MCF 10A (cell line): Measurements from ENCODE around the gene GPR31. TPM values are rescaled to one million over a fixed set of nuclear protein-coding genes. Genes with fewer than 3 reads are reported as not detected.

Experiments used
- BruUV-seq: library from RNA; stranded (reverse); fragments of 400-500 nt; replicated peaks from 2 replicates; lab custom pipeline; 2021; lab: Mats Ljungman, UMichigan
- CTCF ChIA-PET: fragments of 300-600 bp; sonication (Branson Sonifier 250); formaldehyde crosslinking; extraction: SDS; loops from one replicate; lab custom pipeline; 2021; ENCODE audit warnings: antibody characterized with exemption, inconsistent platforms; lab: Yijun Ruan, JAX
- POLR2A ChIA-PET: fragments of 300-600, 350-650 bp; sonication (Branson Sonifier 250); formaldehyde crosslinking; extraction: SDS; loops from one replicate; lab custom pipeline; 2020; ENCODE audit warnings: antibody characterized with exemption, inconsistent platforms; lab: Yijun Ruan, JAX
- DNase-seq: peaks from one replicate; pipeline ENCODE4 v3.0.0-alpha.2; 2018; ENCODE audit not compliant: unreplicated experiment
- H3K27ac Mint-ChIP-seq: one replicate; pipeline ENCODE4 v1.8.0; 2022; ENCODE audit warnings: mild to moderate bottlenecking, low read depth, mixed read lengths; ENCODE audit not compliant: unreplicated experiment
- H3K27me3 Mint-ChIP-seq: one replicate; pipeline ENCODE4 v1.8.0; 2022; ENCODE audit warnings: mixed read lengths; ENCODE audit not compliant: insufficient read depth, unreplicated experiment
- H3K36me3 Mint-ChIP-seq: one replicate; pipeline ENCODE4 v1.8.0; 2022; ENCODE audit warnings: mild to moderate bottlenecking, moderate library complexity, mixed read lengths; ENCODE audit not compliant: insufficient read depth, unreplicated experiment
- H3K4me1 Mint-ChIP-seq: one replicate; pipeline ENCODE4 v1.8.0; 2022; ENCODE audit warnings: mixed read lengths; ENCODE audit not compliant: insufficient read depth, unreplicated experiment
- H3K4me3 Mint-ChIP-seq: one replicate; pipeline ENCODE4 v1.8.0; 2022; ENCODE audit warnings: mild to moderate bottlenecking, moderate library complexity, mixed read lengths; ENCODE audit not compliant: unreplicated experiment
- H3K9me3 Mint-ChIP-seq: one replicate; pipeline ENCODE4 v1.8.0; 2022; ENCODE audit warnings: mixed read lengths; ENCODE audit not compliant: unreplicated experiment
- intact Hi-C: fragments of 100-400 bp; cut with micrococcal nuclease; formaldehyde crosslinking; loops from 2 replicates; pipeline ENCODE4 v1.14.1; 2022
- total RNA-seq: library from RNA; stranded (reverse); gene quantifications from 2 replicates; pipeline ENCODE4 v1.2.3, GENCODE V29; 2022
- TF ChIP-seq, protein P1 (sequence below): fragments of 200-600 bp; IDR thresholded peaks from one replicate; pipeline ENCODE4 v1.8.0; 2022; ENCODE audit warnings: antibody characterized with exemption, mild to moderate bottlenecking; ENCODE audit not compliant: unreplicated experiment

The GPR31 gene
- total RNA-seq, 1 experiment from 2014 or later = not detected

- TF ChIP-seq, protein P1, sequence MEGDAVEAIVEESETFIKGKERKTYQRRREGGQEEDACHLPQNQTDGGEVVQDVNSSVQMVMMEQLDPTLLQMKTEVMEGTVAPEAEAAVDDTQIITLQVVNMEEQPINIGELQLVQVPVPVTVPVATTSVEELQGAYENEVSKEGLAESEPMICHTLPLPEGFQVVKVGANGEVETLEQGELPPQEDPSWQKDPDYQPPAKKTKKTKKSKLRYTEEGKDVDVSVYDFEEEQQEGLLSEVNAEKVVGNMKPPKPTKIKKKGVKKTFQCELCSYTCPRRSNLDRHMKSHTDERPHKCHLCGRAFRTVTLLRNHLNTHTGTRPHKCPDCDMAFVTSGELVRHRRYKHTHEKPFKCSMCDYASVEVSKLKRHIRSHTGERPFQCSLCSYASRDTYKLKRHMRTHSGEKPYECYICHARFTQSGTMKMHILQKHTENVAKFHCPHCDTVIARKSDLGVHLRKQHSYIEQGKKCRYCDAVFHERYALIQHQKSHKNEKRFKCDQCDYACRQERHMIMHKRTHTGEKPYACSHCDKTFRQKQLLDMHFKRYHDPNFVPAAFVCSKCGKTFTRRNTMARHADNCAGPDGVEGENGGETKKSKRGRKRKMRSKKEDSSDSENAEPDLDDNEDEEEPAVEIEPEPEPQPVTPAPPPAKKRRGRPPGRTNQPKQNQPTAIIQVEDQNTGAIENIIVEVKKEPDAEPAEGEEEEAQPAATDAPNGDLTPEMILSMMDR = no peak
- peak overlapping the region; percentile 28 for H3K27ac Mint-ChIP-seq
- H3K9me3 Mint-ChIP-seq = no peaks in the 10 kb centered on the region
- no TSS peak for BruUV-seq
- no peaks in the 10 kb centered on the region for H3K4me1 Mint-ChIP-seq
- H3K36me3 Mint-ChIP-seq = no peaks in the 10 kb centered on the region
- ChIA-PET POLR2A (no interaction called here), CTCF (interaction anchor here (0.6 to 1.2 kb wide), 3 partner anchors 20 to 96 kb away, joined by 3 to 5 read pairs (median 4); no protein-coding TSS in a partner anchor)
- DNase-seq = no peak
- intact Hi-C loops = no loop called here
- H3K4me3 Mint-ChIP-seq = no peak overlapping the region
- H3K27me3 Mint-ChIP-seq = peaks cover 46% of the 10 kb centered on the region
These were observed 4.2 kb upstream of the GPR31 start for GRCh38 chr6:167161851-167162467.

- H3K4me1 Mint-ChIP-seq = no peaks in the 10 kb centered on the region
- no peak overlapping the region for H3K27ac Mint-ChIP-seq
- BruUV-seq = no TSS peak
- H3K4me3 Mint-ChIP-seq = no peak overlapping the region
- DNase-seq = no peak
- H3K9me3 Mint-ChIP-seq = no peaks in the 10 kb centered on the region
- H3K36me3 Mint-ChIP-seq = no peaks in the 10 kb centered on the region
- POLR2A ChIA-PET = no interaction called here
- peaks cover 52% of the 10 kb centered on the region for H3K27me3 Mint-ChIP-seq
- TF ChIP-seq, protein P1 = no peak
- CTCF ChIA-PET = no interaction called here
- intact Hi-C loops = no loop called here
These were observed 366 bp downstream of the GPR31 start for GRCh38 chr6:167157414-167157813.

- Mint-ChIP-seq H3K27ac (no peak overlapping the region), H3K9me3 (no peaks in the 10 kb centered on the region), H3K36me3 (no peaks in the 10 kb centered on the region), H3K4me1 (peaks cover 7% of the 10 kb centered on the region), H3K4me3 (no peak overlapping the region), H3K27me3 (peaks cover 47% of the 10 kb centered on the region)
- intact Hi-C loops = no loop called here
- TF ChIP-seq, protein P1 = no peak
- DNase-seq = no peak
- ChIA-PET POLR2A (no interaction called here), CTCF (no interaction called here)
- BruUV-seq = no TSS peak
These were observed 2.9 kb downstream of the GPR31 start for GRCh38 chr6:167154895-167155294.

DNA sequence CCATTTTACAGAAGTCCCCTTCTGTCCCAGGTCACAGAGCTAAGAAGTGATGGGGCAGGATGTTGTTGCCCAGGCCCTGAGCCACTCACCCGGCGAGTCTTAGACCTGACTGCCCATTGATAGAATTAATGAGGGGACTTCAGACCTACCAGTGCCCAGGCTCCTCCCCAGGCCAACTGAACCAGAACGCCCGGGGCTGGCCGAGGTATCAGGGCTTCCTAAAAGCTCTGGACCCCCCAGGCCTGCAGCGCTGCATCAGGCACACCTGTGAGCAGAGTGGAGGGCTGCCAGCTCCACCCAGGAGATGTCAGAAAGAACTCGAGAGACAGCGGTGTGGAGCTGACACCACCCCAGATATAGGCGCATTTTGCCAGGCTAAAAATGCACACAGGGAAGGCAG is 3.5 kb downstream of the GPR31 start:
- no TSS peak for BruUV-seq
- intact Hi-C loops = no loop called here
- H3K4me1 Mint-ChIP-seq = peaks cover 7% of the 10 kb centered on the region
- no peaks in the 10 kb centered on the region for H3K9me3 Mint-ChIP-seq
- TF ChIP-seq, protein P1 = no peak
- no peaks in the 10 kb centered on the region for H3K36me3 Mint-ChIP-seq
- DNase-seq = no peak
- H3K27ac Mint-ChIP-seq = no peak overlapping the region
- POLR2A ChIA-PET = no interaction called here
- peaks cover 47% of the 10 kb centered on the region for H3K27me3 Mint-ChIP-seq
- no peak overlapping the region for H3K4me3 Mint-ChIP-seq
- CTCF ChIA-PET = interaction anchor here (0.6 kb wide), 1 partner anchor 207 kb away, joined by 4 read pairs; no protein-coding TSS in a partner anchor
